DMS53 (cell line): ENCODE measurements around the gene UBE4B.
"Not testable (repeated sequence)": the region's sequence is repeated elsewhere in the genome, so short reads cannot be mapped to it uniquely, and the experiment has no call there.

Source experiments
- DNase-seq: peaks from one replicate; lab custom pipeline; 2025; lab: John Stamatoyannopoulos, UW

UBE4B gene

DNA sequence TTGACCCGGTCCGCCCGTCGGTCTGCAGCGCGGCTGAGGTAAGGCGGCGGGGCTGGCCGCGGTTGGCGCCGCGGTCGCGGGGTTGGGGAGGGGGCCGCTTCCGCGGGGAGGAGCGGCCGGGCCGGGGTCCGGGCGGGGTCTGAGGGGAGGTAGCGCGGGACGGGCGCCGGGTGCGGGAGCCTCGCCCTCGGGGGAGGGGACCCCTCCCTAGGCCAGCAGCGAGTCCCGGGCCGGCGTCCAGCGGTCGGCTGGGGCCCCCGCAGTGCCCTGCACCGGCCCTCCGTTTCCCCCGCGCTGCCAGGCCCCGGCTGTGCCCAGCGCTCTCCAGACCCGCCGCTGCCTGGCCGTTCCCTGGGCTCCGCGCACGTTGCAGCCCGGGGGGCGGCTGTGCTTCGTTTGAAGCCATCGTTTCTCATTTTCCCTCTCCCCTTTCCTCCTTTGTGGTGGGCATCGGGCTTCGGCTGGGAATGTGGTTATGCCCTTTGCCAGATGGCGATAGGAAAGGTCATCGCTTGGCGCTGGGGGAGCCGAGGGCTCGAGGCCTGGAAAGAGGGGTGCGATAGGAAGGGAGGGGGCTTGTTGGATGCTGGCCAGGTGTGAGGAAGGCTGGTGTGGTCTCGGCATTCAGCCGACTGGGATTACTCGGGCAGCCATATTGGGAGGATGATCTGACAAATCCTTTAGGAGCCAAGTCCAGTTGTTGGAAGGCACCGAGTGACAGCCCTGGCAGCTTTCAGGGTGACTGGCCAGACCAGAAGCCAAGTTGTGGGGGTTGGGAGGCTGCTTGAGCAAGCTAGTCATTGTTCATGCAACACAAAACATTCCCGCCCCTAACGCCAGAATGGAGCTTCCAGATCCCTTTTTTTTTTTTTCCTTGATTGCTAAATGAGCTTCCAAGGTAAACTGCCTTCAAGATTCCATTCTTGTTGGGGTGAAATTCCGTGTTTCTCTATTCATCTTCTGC, 178.4 kb downstream of the UBE4B start:
- DNase-seq, result peak; percentile 86

DNA sequence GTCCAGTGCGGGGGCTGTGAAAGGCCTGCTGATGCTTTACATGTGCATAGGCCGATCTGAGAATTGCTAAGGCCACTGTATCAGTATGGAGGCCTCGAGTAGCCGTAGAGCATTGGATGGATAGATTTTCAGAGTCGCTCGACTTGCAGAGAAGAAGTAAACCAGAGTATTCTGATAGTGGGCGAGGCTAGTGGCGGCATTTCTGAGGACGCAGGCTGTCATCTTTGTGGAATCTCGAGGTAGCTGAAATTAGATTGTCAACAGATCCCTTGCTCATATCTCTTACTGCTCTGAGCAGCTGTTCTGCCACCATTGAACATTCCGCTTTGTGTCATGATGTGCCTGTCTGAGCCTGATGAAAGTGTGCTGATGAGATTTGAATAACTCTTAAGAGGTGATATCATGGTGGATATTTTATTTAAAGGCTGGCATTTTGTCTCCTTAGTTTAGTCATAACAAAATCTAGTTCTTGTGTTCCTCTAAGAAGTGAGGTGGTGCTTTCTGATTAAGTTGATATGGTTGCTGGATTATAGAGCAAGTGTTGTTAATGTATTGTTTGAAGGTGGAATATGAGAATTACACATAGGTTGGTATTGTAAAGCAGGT, 179.2 kb downstream of the UBE4B start:
- DNase-seq, result peak; percentile 67

DNA sequence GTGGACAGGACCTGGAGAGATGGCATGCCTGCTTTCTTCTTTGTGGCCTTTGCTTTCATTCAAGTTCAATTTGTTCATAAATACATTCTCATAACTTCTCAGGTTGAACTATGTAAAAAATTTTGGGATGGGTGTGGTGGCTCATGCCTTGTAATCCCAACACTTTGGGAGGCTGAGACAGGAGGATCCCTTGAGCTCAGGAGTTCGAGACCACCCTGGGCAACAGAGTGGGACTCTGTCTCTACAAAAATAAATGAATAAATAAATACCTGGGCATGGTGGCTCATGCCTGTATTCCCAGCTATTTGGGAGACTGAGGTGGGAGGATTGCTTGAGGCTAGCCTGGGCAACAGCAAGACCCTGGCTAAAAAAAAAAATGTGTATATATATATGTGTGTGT, 179.7 kb downstream of the UBE4B start:
- no peak for DNase-seq

DNA sequence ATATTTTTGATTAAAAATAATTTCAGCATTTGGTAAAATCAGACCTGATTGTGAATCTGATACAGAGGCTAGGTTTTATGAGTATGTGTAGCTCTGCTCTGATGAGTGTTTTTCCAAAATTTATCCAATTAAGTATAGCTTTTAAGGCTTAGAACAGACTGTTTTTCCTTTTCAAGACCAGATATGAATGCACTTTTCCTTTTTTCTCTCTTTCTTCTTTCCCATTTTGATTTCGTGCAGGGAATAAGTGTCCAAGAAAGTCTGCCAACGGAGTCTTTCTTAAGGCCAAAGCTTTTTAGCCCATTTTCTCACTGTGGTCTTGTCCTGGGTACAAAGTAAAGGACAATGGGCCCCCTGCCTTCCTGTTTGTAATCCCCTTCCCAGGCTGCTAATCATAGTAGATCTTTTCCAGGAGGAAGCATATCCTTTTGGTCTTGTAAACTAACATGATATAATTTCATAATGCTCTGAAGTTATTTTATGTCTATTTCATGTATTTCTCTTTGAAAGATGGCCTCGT, 180.5 kb downstream of the UBE4B start:
- DNase-seq, result no peak

DNA sequence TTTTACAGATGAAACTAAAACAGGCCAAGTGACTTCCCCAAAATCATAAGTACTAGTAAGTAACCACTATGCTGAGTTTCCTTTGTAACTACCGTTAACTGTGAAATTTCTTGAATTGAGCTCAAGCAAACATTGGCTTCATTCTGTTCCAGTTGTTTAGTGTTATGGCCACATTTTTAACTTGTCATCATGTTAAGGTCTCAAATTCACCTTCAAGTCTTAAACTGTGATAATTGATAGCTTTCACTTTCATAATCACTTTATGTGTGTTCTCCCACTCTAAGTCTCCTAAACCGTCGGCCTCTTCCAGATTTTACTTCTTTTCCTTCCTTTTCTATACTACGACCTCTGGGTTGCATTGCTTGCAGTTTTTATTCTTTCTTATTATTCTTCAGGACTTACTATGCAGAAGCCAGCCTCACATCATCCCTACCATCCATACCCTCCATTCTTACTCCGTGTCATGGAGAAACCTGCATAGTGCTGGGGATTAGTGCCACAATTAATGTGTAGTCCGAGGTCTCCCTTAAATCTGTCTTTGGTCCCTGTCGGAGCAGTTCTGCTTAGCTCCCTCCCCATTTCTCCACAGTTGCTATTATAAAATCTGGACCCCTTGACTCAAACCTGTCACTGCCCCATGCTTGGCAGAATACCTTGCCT, 183.5 kb downstream of the UBE4B start:
- DNase-seq, result no peak

DNA sequence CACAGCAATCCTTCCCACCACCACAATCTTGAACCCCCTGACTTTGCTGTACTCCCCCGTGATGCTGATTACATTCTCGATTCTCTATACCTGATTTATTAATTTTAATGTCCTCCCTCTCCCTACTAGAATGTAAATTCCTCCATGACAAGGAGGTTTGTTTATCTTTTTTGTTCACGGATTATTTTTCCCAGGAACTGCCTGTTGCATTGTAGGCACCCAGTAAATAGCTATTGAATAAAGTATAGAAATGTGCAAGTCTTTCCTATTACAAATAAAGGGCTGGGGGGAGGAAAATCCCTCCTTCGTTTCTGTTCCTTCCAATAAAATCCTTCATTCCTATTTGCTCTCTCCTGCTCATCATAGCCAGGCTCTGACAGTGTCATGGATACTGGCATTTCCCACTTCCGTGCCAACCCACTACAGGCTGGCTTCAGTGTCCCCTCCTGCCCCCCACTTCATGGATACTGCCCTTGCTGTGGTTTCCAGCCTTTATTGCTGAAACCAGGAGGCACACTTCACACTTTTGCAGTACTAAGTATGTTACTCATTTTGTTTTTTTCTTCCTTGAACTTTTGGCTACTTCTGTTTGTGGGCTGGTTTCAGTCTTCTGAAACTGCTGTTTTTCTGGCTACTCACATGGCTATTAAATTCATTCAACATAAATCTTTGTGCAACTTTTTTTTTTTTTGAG, 185.1 kb downstream of the UBE4B start:
- no peak for DNase-seq

DNA sequence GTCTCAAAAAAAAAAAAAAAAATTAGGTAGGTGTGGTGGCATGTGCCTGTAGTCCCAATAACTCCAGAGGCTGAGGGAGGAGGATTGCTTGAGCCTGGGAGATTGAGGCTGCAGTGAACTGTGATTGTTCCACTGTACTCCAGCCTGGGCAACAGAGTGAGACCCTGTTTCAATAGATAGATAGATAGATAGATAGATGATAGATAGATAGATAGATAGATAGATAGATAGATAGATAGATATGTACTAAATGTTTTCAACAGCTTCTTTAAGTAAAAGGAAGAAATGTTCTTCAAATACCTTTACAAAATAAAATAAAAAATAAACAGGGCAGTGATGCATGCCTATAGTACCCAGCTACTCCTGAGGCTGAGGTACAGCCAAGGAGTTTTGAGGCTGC, 187.4 kb downstream of the UBE4B start:
- no peak for DNase-seq

DNA sequence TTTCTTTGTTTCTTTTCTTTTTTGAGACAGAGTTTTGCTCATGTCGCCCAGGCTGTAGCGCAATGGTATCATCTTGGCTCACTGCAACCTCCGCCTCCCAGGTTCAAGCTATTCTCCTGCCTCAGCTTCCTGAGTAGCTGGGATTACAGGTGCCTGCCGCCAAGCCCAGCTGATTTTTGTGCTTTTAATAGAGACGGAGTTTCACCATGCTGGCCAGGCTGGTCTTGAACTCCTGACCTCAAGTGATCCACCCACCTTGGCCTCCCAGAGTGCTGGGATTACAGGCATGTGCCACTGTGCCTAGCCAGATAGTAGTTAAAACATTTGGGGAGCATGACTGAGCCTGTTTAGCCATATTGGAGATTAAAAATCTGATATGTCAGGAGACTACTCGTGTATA, 187.9 kb downstream of the UBE4B start:
- DNase-seq, result not testable (repeated sequence)

DNA sequence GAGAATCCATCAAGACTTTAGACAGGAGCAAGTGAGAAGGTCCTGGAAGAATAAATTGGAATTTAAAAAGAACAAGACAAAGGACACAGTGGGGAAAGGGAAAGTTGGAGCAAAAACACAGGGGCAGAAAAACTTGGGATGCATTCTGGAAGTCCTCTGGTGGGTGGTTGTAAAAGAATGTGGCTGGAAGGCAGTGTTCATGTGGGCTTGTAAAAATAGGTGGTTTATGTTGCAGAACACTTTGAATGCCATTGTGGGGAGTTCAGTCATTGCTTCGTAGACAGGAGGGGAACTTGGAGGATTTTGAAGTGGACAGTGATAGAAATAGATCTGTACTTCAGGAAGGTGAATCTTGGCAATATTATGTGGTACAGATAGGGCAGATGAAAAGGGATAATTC, 192.8 kb downstream of the UBE4B start:
- DNase-seq, result no peak

DNA sequence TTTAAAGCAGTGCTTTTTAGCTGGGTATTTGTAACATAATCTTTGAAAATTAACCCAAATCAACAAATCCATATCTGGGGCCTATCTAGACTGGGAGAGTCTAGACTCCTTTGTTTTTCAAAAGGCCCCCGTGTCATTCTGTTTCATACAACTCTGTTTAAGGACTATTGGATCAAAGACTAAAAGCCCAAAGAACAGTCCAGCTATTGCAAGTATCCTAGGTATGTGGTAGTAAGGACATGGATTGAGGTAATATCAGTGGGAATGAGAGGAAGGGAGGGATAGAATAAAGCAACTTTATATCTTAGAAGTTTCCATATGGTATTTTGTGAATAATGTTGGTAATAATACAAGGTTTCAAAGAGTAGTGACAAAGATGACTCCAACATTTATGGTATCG, 195.8 kb downstream of the UBE4B start:
- no peak for DNase-seq

DNA sequence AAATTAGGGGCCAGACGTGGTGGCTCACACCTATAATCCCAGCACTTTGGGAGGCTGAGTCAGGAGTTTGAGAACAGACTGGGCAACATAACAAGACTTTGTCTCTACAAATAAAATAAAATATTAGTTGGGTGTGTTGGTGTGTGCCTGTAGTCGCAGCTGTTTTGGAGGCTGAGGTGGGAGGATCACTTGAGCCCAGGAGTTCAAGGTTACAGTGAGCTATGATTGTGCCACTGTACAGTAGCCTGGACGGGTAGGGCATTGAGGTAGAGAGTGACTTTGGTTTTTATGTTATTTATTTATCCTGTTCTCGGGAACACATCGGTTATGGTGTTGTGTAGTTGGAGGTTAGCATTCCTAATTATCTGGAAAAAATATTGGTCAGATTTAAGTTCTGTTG, 197.1 kb downstream of the UBE4B start:
- no peak for DNase-seq
